GM18858 (cell line): ENCODE data around the gene RASGRF1.
"Not testable (repeated sequence)": the region's sequence is repeated elsewhere in the genome, so short reads cannot be mapped to it uniquely, and the experiment has no call there.

Experiments
- ATAC-seq: cut with Tn5 transposase; IDR thresholded peaks from one replicate; pipeline ENCODE4 v1.9.1; 2021; ENCODE audit not compliant: unreplicated experiment

Gene RASGRF1

GRCh38 chr15:78937132-78937739 is 153.3 kb downstream of the RASGRF1 start:
- no peak for ATAC-seq

GRCh38 chr15:78934655-78935023 is 155.9 kb downstream of the RASGRF1 start:
- no peak for ATAC-seq

DNA sequence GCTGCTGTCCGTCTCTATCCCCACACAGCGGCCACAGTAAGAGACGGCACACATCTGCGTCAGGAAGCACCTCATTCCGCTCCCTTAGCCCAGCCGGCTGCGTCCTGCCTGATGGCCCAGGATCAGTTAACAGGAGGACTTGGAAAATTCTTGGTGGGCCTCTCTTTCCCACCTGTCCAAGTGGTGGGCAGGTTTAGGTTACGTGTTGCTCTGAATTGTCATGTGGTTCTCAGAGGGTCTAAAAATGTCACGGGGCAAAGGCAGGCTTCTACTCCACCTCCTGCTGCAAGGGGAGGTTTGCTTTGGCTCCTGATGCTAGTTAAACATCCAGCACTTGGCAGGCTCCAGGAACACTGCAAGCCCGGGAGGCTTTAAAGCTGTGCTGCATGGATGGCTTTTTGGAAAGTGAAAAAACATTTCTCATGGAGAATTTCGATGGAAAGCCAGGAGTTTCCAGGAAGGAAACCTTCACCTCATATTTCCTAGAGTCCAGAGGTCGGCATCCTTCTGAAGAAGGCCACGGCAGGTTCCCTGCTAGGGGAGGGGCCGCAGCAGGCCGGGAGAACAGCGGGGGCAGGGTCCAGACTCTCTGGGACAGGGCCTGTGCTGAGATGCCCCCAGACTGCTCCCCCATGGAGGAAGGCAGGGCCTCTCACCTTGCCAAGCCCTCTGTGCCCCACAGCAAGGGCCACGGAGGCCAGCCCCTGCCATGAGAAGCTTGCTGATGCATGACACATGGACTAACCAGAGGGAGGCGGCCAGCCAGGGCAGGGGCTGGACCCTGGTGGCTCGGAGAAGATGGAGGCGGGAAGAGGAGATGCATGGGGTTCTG is 156.5 kb downstream of the RASGRF1 start:
- ATAC-seq, result no peak

DNA sequence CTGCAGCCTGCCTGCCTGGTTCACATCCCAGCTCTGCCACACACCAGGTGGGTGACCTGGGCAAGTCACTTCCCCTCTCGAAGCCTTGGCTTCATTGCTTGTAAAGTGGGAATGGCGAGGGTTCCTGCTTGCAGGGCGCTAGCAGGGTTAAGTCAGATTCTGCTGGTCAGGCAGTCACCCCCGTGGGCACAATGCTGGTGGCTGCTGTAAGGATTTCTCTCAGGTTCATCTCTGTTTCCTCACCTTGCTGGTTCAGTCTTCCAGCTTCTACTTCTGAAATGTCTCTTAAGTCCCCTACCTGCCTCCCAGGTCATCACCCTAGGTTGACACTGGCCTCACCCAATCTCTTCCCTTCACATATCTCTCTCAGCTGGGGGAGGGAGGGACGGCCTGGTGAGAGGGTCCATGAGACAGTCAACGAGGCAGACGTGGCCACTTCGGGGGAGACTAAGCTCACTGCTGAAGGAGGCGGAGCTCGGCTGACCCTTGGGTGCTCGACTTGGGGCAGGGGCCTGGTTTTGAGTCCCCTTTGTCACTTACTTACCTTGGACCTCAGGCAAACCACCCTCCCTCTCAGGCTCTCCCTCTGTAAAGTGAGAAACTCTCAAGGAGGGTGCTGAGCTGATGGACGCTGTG is 157.3 kb downstream of the RASGRF1 start:
- no peak for ATAC-seq

DNA sequence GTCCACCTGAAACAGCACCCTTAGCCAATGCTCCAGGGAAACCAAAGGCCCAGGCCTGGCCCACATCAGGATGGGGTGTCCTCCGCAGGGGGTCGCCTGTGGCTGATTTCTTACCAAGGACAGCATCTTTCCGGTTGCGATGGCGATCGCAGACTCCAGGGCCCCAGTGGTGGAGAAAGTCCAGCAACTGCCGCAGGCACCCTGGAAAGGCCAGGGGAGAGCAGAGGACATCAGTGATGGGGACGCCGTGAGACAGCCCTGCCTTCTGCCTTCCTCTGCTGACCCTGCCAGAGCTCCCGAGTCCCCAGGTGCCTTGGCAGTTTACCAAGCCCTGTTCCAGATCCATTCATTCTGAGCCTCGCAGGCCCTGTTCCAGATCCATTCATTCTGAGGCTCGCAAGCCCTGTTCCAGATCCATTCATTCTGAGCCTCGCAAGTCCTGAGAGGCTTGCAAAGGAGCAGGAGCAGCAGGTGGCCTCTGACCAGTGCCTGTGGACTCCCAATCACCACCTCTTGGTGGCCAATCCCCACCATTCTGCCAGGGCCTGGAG is 158.2 kb downstream of the RASGRF1 start:
- no peak for ATAC-seq

- ATAC-seq, result no peak
Observed at GRCh38 chr15:78931439-78932257, 158.9 kb downstream of the RASGRF1 start.

- no peak for ATAC-seq
Observed at GRCh38 chr15:78930577-78931388, 159.8 kb downstream of the RASGRF1 start.

- no peak for ATAC-seq
Observed at GRCh38 chr15:78929536-78930264, 160.9 kb downstream of the RASGRF1 start.

- ATAC-seq, result no peak
Observed at GRCh38 chr15:78928616-78929093, 161.9 kb downstream of the RASGRF1 start.

- not testable (repeated sequence) for ATAC-seq
Observed at GRCh38 chr15:78928176-78928575, 162.4 kb downstream of the RASGRF1 start.

GRCh38 chr15:78927077-78927790 is 163.3 kb downstream of the RASGRF1 start:
- ATAC-seq, result no peak

DNA sequence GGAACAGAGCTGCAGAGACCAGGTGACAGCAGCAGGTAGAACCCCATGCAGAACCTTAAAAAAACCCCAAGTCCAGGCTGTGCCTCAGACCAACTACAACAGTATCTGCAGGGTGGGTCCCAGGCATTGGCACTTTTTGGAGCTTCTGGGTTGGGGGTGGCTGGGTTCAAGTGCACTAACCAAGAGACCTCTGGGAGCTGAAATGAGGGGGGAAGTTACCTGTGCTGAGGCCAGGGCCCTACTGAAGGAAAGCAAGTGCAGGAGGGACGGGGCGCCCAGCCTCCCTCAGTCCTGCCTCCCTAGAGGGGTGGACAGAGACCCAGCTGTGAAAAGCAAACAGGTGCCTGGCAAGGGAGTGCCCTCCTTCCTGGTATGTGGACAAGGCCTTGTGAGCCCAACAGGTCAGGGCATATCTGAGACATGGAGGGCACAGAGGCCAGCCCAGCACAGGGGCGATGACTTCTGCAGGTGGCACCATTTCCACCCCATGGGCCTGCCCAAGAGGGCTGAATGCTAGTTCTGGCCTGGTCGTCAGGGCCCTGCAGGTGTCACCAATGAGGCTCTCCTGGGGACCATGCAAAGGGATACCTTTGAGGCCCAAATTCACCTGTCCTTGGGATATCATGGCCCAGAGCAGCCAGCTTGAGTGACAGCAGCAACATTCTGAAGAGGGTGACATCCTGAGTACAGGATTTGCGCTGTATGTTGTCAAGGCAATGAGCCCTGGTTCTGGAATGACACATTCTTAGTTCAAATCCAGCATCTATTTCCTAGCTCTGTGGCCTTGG is 164.4 kb downstream of the RASGRF1 start:
- no peak for ATAC-seq

- ATAC-seq, result no peak
Observed at GRCh38 chr15:78925076-78925624, 165.4 kb downstream of the RASGRF1 start.

- no peak for ATAC-seq
Observed at GRCh38 chr15:78923480-78924360, 166.9 kb downstream of the RASGRF1 start.

DNA sequence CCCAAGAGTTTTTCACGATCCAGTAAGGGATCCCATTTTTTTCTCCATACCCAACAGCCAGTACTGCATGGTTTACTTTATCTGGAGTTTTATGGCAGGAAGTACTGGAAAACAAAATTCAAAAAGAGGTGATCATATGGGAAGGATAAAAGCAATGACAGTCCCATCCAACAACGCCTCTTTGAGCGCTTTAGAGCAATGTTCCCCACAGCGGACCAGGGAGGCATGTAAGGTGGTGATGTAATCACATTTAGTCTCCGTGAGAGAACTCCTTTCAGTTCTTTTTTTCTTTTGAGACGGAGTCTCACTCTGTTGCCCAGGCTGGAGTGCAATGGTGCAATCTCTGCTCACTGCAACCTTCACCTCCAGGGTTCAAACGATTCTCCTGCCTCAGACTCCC is 167.6 kb downstream of the RASGRF1 start:
- ATAC-seq, result no peak

DNA sequence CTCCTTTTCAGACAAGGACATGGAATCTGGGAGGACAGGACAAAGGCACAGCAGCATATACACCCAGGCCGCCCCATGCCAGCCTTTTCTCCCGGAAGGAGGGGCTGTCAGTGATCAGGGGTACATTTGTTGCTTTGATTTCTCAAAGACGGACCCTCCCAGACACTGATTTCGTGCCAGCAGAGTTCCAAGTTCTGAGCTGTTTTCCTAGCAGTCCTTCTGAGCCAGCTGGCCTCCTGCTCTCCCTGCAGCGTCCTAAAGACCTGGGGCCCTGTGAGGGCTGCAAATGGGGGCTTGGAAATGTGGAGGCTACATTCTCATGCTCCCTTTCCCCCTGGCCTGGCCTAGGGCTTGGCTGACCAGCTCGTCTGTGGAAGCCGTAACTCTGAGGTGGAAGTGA is 168.1 kb downstream of the RASGRF1 start:
- ATAC-seq, result no peak

DNA sequence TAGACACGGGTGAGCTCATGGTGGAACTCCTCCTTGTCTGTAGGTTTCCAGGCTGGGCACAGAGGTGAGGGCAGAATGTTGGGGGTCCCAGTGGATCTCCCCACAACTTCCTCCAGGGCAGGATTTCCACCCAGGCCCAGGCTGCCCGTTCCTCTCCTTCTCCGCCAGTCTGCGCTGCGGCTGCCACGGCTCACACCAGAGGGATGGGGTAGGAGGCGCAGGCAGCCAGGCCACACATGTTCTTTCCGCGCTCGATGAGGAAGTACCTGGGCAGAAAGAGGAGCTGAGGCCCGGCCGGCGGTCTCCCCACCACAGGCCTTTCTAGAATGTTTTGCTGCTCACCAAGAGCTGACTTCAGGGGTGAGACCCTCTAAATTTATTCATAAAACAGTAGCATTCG is 168.6 kb downstream of the RASGRF1 start:
- no peak for ATAC-seq
